ENCODE results near the gene DOK6. TPM values are rescaled to one million over a fixed set of nuclear protein-coding genes. Genes with fewer than 3 reads are reported as not detected.

Gene DOK6
- total RNA-seq, 1 donor from 2014 or later, result 19.7 TPM

GRCh38 chr18:69674966-69675365 lies 274.3 kb downstream of the DOK6 start:
- Mint-ChIP-seq H3K27me3 (ENCODE audit: unreplicated experiment) (peaks cover 1% of the 10 kb centered on the region), H3K9me3 (ENCODE audit: unreplicated experiment) (no peaks in the 10 kb centered on the region), H3K27ac (ENCODE audit: unreplicated experiment) (no peak overlapping the region), H3K36me3 (ENCODE audit: unreplicated experiment) (no peaks in the 10 kb centered on the region), H3K4me1 (ENCODE audit: low read depth, unreplicated experiment) (peaks cover 3% of the 10 kb centered on the region), H3K4me3 (ENCODE audit: unreplicated experiment) (no peak overlapping the region)
- no peak for DNase-seq
- TF ChIP-seq CTCF (IDR thresholded peaks at IDR 0.05; ENCODE audit: partially characterized antibody, unreplicated experiment), result no peak

GRCh38 chr18:69677595-69677994 lies 276.9 kb downstream of the DOK6 start:
- peaks cover 3% of the 10 kb centered on the region for H3K4me1 Mint-ChIP-seq (ENCODE audit: low read depth, unreplicated experiment)
- TF ChIP-seq CTCF (IDR thresholded peaks at IDR 0.05; ENCODE audit: partially characterized antibody, unreplicated experiment), result no peak
- H3K4me3 Mint-ChIP-seq (ENCODE audit: unreplicated experiment), result no peak overlapping the region
- no peaks in the 10 kb centered on the region for H3K9me3 Mint-ChIP-seq (ENCODE audit: unreplicated experiment)
- no peak for DNase-seq
- H3K27me3 Mint-ChIP-seq (ENCODE audit: unreplicated experiment), result peaks cover 1% of the 10 kb centered on the region
- no peak overlapping the region for H3K27ac Mint-ChIP-seq (ENCODE audit: unreplicated experiment)
- H3K36me3 Mint-ChIP-seq (ENCODE audit: unreplicated experiment), result no peaks in the 10 kb centered on the region

- Mint-ChIP-seq H3K27ac (ENCODE audit: unreplicated experiment) (no peak overlapping the region), H3K4me1 (ENCODE audit: low read depth, unreplicated experiment) (no peaks in the 10 kb centered on the region), H3K4me3 (ENCODE audit: unreplicated experiment) (no peak overlapping the region), H3K36me3 (ENCODE audit: unreplicated experiment) (no peaks in the 10 kb centered on the region), H3K9me3 (ENCODE audit: unreplicated experiment) (no peaks in the 10 kb centered on the region), H3K27me3 (ENCODE audit: unreplicated experiment) (no peaks in the 10 kb centered on the region)
- TF ChIP-seq CTCF (IDR thresholded peaks at IDR 0.05; ENCODE audit: partially characterized antibody, unreplicated experiment), result no peak
- DNase-seq, result no peak
Observed at GRCh38 chr18:69680123-69680522, 279.4 kb downstream of the DOK6 start.

- TF ChIP-seq CTCF (IDR thresholded peaks at IDR 0.05; ENCODE audit: partially characterized antibody, unreplicated experiment), result no peak
- H3K4me3 Mint-ChIP-seq (ENCODE audit: unreplicated experiment), result no peak overlapping the region
- H3K27ac Mint-ChIP-seq (ENCODE audit: unreplicated experiment), result no peak overlapping the region
- no peaks in the 10 kb centered on the region for H3K27me3 Mint-ChIP-seq (ENCODE audit: unreplicated experiment)
- H3K4me1 Mint-ChIP-seq (ENCODE audit: low read depth, unreplicated experiment), result no peaks in the 10 kb centered on the region
- H3K36me3 Mint-ChIP-seq (ENCODE audit: unreplicated experiment), result no peaks in the 10 kb centered on the region
- no peak for DNase-seq
- H3K9me3 Mint-ChIP-seq (ENCODE audit: unreplicated experiment), result no peaks in the 10 kb centered on the region
Observed at GRCh38 chr18:69683176-69683575, 282.5 kb downstream of the DOK6 start.

- no peak for TF ChIP-seq CTCF (IDR thresholded peaks at IDR 0.05; ENCODE audit: partially characterized antibody, unreplicated experiment)
- H3K4me3 Mint-ChIP-seq (ENCODE audit: unreplicated experiment), result no peak overlapping the region
- H3K36me3 Mint-ChIP-seq (ENCODE audit: unreplicated experiment), result no peaks in the 10 kb centered on the region
- no peaks in the 10 kb centered on the region for H3K27me3 Mint-ChIP-seq (ENCODE audit: unreplicated experiment)
- DNase-seq, result no peak
- no peak overlapping the region for H3K27ac Mint-ChIP-seq (ENCODE audit: unreplicated experiment)
- H3K9me3 Mint-ChIP-seq (ENCODE audit: unreplicated experiment), result no peaks in the 10 kb centered on the region
- H3K4me1 Mint-ChIP-seq (ENCODE audit: low read depth, unreplicated experiment), result no peaks in the 10 kb centered on the region
Observed at GRCh38 chr18:69684789-69685188, 284.1 kb downstream of the DOK6 start.
